Head of caudate nucleus (tissue), 42 donors: Measurements from ENCODE around the gene ZMIZ1.

ENCODE experiments used
- DNase-seq, 42 donors: peaks; one replicate each; pipeline versions ENCODE4 v3.0.0 to v3.0.0-alpha.2; 2020 to 2021; ENCODE audit warnings: mixed read lengths in 7 of 42
- intact Hi-C: fragments of 100-400 bp; cut with DNase I; formaldehyde crosslinking; loops from one replicate; pipeline ENCODE4 v1.15.0; 2022

Gene ZMIZ1

DNA sequence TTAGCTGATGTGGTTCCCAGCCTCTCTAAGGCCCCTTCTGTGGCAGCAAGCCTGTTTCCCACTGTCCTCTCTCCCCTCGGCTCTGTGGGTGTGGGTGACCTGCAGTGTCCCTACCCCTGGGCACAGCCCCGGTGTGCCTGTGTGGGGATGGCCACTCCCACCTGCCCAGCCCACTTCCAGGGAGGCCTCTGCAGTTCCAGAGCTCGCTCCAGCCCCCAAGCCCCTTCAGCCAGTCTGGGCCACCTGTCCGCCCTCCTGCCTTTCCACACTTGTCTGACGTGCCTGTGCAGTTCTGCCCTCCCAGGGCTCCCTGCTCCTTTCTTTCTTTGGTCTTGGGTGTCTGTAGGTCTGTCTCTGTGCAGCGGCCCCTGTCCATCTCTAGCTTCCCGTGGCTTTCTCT lies 151.5 kb downstream of the ZMIZ1 start:
- intact Hi-C loops = loop anchor here (10.0 kb wide), 1 partner anchor 114 kb away; no protein-coding TSS in a partner anchor
- DNase-seq = no peak

DNA sequence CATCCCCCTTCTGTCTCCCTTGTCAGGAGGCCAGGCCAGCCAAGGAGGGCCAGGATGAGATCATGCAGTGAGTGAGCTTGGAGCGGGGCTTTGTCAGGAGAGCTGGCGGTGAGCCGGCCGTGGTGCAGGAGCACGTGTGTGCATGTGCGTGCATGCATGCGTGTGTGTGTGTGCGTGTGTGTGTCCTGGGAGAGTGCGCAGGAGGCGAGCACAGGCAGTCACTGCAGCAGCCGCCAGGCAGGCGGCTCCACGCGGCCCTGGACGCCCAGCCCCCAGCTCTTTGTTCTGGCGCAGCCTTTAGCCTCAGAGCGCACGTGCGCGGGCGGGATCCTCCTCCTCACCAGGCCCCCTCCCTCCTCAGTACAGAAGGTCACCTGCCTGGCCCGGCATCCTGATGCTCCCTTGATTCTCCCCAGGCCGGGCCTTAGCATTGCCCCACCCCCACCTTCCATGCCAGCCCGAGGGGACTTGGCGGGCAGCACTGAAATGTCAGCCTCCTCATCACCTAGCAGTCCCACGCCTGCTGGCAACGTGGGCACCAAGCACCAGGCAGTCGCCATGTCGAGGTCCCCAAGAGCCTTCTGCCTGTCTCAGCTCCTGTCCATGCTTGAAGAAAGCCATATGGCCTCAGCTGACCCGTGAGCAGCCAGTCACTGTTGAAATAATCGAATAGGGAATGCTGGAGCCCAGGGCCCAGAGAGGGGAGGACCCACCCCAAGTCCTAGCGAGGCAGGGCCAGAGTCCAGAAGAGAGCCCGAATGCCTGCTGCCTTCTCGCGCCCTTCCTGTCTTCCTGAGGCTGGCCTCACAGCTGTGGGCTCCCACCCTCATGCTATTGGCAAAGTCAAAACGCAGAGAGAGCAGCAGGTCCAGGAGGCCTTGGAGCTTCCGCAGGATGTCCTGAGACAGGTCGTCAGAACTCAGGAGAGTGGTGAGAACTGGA lies 152.6 kb downstream of the ZMIZ1 start:
- intact Hi-C loops = loop anchor here (10.0 kb wide), 1 partner anchor 113 kb away; no protein-coding TSS in a partner anchor
- DNase-seq = peak in 39 of 42 donors; percentile 41 to 83 (median 64)

DNA sequence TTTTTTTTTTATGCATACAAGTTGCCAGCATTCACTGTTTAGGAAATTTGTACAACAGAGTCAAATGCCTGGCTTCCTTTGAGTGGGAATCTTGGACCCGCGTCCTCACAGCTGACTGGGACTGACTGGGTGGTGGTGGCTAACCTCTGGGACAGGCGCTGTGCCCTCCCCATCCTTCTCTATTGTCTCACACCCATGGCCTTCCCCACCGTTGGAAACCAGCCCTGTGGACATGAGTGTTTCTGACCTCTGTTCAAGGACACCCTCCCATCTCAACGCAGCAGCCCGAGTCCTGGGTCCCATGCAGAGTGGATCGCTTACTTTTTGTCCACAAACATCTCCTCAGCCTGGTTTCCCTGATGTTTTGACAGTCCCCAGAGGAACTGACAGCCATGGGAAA lies 153.4 kb downstream of the ZMIZ1 start:
- intact Hi-C loops = loop anchor here (10.0 kb wide), 1 partner anchor 113 kb away; no protein-coding TSS in a partner anchor
- DNase-seq = no peak

DNA sequence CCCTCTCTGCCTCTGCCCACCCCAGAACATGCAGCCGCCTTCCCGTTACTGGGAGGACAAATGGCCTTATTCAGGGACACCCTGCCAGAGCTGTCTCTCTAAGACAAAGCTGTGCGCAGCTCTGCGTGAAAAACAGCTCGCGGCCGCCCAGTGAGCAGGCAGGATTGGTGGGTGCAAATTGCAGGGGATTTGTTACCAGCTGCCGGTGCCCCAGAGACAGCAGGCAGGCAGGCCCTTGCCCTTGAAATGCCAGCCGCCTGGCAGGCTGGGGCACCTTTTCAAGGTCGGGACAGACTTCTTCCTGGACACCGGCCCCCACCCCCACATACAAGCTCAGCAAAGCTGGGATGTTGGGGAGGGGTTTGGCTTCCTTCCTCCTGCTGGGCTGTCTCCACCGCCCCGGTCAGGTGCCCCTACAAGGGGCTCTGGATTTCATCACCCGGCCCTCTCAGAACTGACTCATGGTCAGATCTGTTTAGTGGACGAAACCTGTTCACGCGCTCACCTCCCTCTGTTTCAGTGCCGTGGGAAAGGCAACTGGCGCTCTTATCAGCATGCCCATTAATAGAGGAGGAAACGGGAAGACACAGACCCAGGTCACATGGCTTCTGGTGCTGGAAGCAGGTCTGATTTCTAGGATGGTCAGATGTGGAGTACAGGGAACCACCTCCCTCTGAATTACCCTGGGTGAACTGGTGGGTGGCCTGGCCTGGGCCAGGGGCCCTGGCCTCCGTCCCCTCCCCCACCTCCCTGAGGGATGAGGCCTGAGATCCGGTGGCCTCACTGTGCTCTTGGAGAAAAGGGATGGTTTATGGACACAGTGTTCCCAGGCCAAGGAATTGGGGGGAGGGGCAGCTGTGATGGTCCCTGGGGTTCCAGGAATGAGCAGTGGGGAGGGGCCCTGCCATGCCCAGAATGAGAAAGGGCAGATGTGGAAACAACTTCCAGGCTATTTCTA lies 154.6 kb downstream of the ZMIZ1 start:
- intact Hi-C loops = loop anchor here (10.0 kb wide), 1 partner anchor 111 kb away; no protein-coding TSS in a partner anchor

DNA sequence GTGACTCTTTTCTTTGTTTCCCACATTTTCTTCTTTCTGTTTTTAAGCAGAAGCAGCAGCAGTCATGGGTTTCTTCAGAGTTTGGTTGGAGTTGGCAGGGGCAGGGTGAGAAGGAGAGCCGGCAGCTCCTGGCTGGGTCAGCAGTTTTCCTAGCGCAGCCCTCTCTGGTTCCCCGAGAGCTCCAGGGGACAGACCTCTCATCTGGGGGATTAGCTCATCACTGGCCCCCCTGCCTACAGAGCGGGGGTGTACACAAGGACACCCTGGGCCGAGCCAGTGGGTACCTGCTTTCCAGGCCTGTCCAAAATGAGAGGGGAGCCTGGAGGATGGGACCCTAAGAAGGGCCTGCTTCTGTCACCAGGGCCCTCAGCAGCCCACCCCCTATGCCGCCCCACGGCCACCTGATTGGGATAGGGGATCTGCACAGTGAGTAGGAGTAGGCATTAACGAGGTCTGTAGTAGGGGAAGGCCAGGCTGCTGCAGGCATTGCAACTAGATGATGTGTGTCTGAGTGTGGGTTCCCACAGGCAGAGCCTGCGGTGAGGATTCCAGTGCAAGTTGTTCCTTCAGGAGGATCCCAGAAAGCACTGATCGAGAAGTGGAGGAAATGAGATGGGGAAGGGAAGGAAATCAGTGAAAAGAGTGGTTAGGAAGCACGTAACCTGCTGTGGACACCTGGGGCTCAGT lies 155.6 kb downstream of the ZMIZ1 start:
- peak in 3 of 42 donors; percentile 43 to 46 (median 44) for DNase-seq
- intact Hi-C loops = loop anchor here (10.0 kb wide), 1 partner anchor 110 kb away; no protein-coding TSS in a partner anchor

More for the DNA sequence above, 154.6 kb downstream of the ZMIZ1 start:
- peak; percentile 49 to 88 (median 70) for DNase-seq

DNA sequence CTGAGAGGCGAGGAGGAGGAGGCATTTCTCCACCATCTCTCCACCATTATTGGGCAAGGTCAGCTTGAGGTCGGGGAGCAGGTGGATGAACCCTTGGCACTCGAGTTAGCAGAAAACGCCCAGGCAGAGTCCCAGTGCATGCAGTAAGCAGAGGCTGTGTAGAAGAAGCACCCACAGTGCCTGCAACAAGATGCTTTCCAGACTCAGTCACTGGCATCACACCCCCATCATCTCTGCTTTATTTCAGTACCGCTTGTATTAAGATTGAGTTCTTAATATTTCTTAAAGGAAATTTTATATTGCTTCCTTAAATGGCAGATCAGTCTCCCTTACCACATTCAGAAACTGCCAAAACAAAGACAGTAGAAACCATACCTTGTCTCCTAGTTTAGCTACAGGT lies 156.2 kb downstream of the ZMIZ1 start:
- DNase-seq = peak in 11 of 42 donors; percentile 40 to 73 (median 54)

DNA sequence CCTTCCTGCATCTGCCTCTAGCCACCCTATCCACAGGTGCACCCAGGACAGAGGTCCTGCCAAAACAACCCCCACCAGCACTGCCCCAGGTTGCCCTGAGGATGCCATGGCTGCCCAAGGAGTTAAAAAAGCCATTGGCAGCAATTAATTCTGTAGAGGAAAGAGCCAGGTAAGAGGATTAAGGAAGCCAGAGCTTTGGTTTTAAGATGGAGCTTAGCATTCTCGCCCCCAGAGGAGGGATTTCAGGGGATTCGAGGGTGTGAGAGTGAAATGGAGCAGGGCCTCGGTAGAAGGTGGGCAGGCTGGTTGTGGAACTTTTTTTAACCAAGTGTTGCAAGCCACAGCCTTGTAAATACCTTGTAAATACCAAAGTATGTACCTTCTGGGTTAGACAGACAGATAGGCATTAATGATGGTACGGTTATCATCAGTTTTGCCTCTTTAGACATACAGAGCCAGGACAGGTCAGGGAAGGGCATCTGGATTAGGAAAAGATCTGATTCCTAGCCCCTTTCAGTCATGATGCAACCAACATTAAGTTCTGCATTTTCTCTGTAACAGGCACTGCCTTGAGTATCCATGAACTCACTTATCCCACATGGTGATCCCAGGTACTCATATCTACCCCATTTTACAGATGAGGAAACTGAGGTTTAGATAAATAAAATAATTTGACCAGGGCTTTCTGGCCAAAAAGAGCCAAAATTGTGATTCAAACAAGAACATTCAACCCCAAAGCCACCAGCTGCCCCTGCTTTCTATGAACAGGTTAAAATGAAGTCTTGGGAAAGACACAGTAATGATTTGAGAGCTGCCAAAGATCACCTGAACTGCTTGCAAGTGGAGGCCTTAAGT lies 157.9 kb downstream of the ZMIZ1 start:
- intact Hi-C loops = loop anchor here (10.0 kb wide), 1 partner anchor 108 kb away; no protein-coding TSS in a partner anchor
- DNase-seq = no peak

More for the DNA sequence above, 156.2 kb downstream of the ZMIZ1 start:
- intact Hi-C loops = loop anchor here (10.0 kb wide), 1 partner anchor 110 kb away; no protein-coding TSS in a partner anchor

DNA sequence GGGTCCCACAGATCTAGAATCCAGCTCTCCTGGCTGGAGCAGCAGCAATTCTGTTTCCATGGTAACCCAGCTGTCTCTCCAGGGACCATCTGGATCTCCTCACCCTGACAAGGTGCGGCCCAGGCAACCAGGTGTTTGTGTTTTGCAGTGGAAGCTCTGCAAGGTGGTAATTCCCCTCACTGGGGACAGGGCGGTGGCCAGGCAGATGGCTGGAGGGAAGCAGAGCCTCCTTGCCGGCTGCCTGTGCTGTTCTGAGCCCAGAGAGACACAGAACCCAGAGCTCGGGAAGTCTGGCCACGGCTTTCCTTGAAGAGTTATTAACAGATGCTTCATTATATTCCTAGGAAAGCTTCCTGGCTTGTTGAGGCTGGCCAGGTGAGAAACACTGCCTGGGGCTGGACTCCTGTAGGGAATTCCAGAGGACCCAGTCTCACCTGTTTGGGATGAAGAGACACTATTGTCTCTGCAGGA lies 160.3 kb downstream of the ZMIZ1 start:
- intact Hi-C loops = loop anchor here (2.0 to 10.0 kb wide), 2 partner anchors 42 to 106 kb away; no protein-coding TSS in a partner anchor

DNA sequence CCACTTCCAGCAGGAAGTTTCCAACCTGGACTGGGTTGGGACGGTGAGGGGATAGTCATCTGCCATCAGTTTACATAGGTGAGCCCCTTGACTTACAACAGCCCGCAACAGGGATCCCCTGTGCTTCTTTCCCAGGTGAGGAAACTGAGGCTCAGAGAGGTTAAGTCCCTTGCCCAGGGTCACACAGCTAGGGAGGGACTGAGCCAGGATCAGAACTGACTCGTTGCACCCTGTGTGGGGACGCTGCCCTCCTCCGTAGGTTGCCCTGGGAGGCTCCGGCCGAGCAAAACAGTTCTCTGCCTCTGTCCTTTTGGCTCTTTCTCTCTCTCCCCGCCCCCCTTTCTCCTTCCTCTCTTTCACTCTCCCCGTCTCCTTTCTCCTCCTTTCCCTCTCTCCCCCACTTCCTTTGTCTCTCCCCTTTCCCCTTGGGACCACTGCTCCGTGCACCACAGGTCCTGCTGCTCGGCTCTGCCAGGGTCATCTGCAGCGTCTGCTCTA lies 161.1 kb downstream of the ZMIZ1 start:
- intact Hi-C loops = loop anchor here (2.0 to 10.0 kb wide), 2 partner anchors 43 to 105 kb away; no protein-coding TSS in a partner anchor
- no peak for DNase-seq

More for the DNA sequence above, 160.3 kb downstream of the ZMIZ1 start:
- no peak for DNase-seq

DNA sequence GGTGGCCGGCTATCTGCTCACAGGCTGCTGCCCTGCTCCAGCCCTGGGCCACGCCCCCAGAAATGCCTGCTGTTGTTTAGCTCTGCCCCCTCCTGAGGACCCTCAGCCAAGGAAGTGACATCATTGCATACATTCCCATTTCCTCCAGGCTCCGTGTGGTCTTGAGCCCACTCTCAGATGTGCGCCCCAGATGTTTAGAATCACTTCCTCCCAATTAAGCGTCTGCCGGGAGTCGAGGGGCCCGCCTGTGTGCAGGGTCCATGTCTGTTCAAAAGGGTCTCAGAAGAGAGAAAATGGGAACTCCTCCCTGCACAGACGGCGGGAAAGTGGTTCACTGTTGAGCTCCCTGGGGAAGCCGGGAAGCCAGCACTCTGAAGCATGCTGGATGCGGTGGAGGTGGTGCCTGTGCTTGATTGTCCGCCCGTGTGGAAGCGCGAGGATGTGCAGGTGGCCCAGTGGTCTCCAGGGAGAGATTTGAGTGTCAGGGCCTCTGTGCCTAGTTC lies 161.6 kb downstream of the ZMIZ1 start:
- intact Hi-C loops = no loop called here
- no peak for DNase-seq

DNA sequence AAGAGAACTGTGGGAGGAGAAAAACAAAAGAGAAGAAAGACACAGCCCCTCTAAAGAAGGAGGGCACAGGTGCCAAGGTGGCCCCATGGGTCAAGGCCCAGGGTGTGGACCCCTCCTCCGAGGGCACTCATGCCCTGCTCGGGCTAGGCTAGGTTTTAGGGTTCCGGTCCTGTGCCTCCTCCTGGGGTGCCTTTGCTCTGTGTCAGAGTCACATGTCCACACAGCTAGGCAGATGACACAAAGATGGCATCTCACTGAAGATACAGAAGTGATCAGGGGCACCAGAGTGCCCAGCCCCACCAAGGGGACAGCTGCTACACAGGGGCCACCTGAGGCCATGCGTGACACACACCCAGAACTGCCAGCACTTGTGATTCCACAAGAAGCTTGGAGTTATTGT lies 162.1 kb downstream of the ZMIZ1 start:
- intact Hi-C loops = no loop called here
- no peak for DNase-seq

DNA sequence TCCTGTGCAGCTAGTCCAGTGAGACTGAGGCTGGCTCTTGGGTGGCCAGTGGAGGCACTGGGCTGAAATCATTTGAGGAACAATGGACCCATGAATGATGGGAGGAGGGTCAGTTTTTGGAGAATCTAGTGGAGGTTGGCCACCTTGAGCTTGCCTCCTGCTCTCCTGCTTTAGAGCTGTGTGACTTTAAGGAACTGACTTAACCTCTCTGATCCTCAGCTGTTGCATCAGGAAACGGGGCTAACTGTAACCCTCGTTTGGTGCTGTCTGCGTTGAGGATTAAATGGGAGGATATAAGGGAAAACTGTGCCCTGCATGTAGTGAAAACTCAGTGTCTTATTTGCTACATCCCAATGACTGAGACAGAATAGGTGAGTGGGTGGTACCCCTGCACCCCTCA lies 163.1 kb downstream of the ZMIZ1 start:
- DNase-seq = no peak
- intact Hi-C loops = no loop called here

DNA sequence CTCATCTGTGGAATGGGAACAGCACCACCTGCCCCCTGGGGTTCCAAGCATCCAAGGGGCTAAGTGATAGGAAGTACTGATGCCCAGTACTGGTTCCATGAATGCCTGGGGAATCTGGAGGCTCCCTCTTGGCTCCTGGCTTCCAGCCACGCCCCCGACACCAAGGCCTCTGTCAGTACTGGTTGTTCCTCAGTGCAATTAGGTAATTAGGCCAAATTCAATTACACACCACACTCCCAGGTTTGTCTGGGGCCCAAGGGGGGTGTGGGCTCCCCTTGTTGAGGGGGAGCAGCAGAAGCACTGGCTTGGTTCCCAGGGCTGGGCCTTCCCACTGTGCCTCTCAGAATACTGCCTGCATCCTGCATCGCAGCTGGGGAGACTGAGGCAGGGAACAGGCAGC lies 164.1 kb downstream of the ZMIZ1 start:
- intact Hi-C loops = no loop called here
- peak in 3 of 42 donors; percentile 35 to 43 (median 36) for DNase-seq

DNA sequence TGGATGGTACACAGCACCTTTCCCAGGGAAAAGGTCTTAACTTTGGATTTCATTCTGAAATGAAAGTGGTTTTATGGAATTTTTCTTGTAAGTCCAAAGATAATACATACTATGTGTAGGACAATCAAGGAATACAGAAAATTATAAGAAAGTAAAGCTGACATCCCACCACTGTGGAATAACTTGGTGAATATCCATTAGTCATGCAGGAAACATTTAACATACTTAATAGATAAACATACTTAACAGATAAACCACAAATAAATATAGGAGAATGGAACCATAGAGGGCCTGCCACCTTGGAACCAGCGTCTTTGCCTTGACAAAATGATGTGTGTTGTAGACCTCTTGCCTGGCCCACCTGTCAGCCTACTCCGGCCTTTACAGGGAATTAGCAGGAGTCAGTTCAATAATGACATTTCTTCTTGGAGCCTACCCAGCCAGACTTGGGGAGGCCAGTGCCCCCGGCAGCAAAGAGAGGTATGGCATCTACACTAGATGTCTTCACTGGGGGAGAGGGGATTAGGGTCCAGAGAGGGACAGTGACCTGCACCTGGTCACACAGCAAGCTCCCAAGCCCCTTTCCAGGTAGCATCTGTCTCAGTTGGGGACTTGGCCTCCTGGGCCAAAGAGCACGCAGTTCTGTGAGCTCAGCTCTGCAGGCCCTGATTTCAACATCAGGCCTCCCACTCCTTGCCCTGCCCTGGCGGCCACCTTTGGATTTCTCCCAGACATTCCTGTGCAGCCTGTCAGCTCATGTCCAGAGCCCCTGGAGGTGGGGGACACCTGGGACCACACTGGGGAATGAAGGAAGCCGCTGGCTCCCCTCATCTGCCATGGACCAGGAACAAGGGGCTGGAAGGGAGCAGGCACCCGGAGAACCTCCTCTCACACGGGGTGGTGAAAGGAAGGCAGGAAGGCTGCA lies 165.9 kb downstream of the ZMIZ1 start:
- intact Hi-C loops = no loop called here
- DNase-seq = no peak

DNA sequence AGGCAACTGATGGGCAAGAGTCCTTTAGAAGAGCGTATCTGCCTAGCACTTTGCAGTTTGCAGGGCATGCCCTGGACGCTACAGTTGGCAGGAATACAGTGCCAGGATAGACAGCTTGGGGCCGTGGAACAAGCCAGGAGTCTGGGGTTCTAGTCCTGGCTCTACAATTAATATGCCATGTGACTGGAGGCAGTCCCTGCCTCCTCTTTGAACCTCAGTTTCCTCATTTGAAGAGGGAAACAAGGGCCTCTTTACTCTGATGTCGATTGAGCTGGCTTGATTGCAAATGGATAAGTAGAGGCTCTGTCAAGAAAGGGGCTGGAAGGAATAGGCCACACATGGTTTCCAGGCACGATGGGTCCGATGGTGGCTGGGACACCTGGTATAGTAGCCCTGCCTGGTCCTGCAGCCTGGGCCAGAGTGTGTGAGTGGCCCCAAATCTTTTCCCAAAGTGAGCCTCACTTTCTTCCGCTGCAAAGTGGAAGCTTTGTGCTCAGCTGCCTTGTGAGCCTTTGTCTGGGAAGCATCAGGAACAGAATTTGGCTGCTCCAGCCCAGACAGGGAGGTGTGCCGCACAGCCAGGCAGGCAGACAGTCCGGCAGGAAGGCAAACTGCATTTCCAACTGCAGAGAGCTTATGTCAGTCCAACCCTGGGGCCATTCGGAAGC lies 167.1 kb downstream of the ZMIZ1 start:
- DNase-seq = no peak
- intact Hi-C loops = no loop called here
